Astrocyte (in vitro differentiated cells and primary cell): ENCODE results near the gene BICDL1. TPM values are rescaled to one million over a fixed set of nuclear protein-coding genes. Genes with fewer than 3 reads are reported as not detected.

ENCODE experiments used
- DNase-seq: peaks from one replicate; pipeline ENCODE4 v3.0.0-alpha.2; 2010; ENCODE audit warnings: low read depth
- FAIRE-seq: peaks from 2 replicates; lab custom pipeline; 2011; peaks lifted over from hg19 to GRCh38; lab: Jason Lieb, UNC
- H2AFZ ChIP-seq: 2 replicates; pipeline ENCODE4 v1.6.0; 2012; ENCODE audit warnings: low read depth, low read length, inconsistent platforms
- H3K27ac ChIP-seq: 2 replicates; pipeline ENCODE4 v1.5.1; 2011; ENCODE audit warnings: low read depth, low read length, inconsistent platforms
- H3K27me3 ChIP-seq: 2 replicates; pipeline ENCODE4 v1.6.0; 2011; ENCODE audit warnings: low read length, inconsistent platforms; ENCODE audit not compliant: insufficient read depth
- H3K36me3 ChIP-seq: 2 replicates; pipeline ENCODE4 v1.5.1; 2011; ENCODE audit warnings: low read length, inconsistent platforms; ENCODE audit not compliant: insufficient read depth
- H3K4me1 ChIP-seq: 2 replicates; pipeline ENCODE4 v1.5.1; 2011; ENCODE audit warnings: low read length, inconsistent platforms; ENCODE audit not compliant: insufficient read depth
- H3K4me2 ChIP-seq: 2 replicates; pipeline ENCODE4 v1.6.0; 2012; ENCODE audit warnings: low read length, inconsistent platforms
- H3K4me3 ChIP-seq: 2 replicates; pipeline ENCODE4 v1.5.1; 2011; ENCODE audit warnings: low read depth, mild to moderate bottlenecking, low read length, inconsistent platforms; ENCODE audit not compliant: insufficient read depth
- H3K79me2 ChIP-seq: 2 replicates; pipeline ENCODE4 v1.6.0; 2012; ENCODE audit warnings: mild to moderate bottlenecking, low read length, inconsistent platforms; ENCODE audit not compliant: insufficient read depth
- H3K9ac ChIP-seq: 2 replicates; pipeline ENCODE4 v1.6.0; 2012; ENCODE audit warnings: mild to moderate bottlenecking, low read length, inconsistent platforms
- H3K9me3 ChIP-seq: 2 replicates; pipeline ENCODE4 v1.5.1; 2012; ENCODE audit warnings: low read depth, mild to moderate bottlenecking, low read length, inconsistent platforms; ENCODE audit not compliant: insufficient read depth
- H4K20me1 ChIP-seq: 2 replicates; pipeline ENCODE4 v1.6.0; 2012; ENCODE audit warnings: low read length, inconsistent platforms; ENCODE audit not compliant: insufficient read depth
- H3K27ac Mint-ChIP-seq: one replicate; pipeline ENCODE4 v1.8.0; 2021; ENCODE audit warnings: mild to moderate bottlenecking, mixed read lengths; ENCODE audit not compliant: unreplicated experiment
- H3K27me3 Mint-ChIP-seq: one replicate; pipeline ENCODE4 v1.8.0; 2021; ENCODE audit warnings: low read depth, mixed read lengths; ENCODE audit not compliant: unreplicated experiment
- H3K36me3 Mint-ChIP-seq: one replicate; pipeline ENCODE4 v1.8.0; 2021; ENCODE audit warnings: low read depth, mixed read lengths; ENCODE audit not compliant: unreplicated experiment
- H3K4me1 Mint-ChIP-seq: one replicate; pipeline ENCODE4 v1.8.0; 2021; ENCODE audit warnings: low read depth, mixed read lengths; ENCODE audit not compliant: unreplicated experiment
- H3K4me3 Mint-ChIP-seq: one replicate; pipeline ENCODE4 v1.8.0; 2021; ENCODE audit warnings: mild to moderate bottlenecking, moderate library complexity, mixed read lengths; ENCODE audit not compliant: unreplicated experiment
- H3K9me3 Mint-ChIP-seq: one replicate; pipeline ENCODE4 v1.8.0; 2021; ENCODE audit warnings: mild to moderate bottlenecking, mixed read lengths; ENCODE audit not compliant: unreplicated experiment
- EZH2 ChIP-seq: IDR thresholded peaks from 2 replicates; pipeline ENCODE4 v1.6.1; 2012; ENCODE audit warnings: mild to moderate bottlenecking, low read length, inconsistent platforms; ENCODE audit not compliant: insufficient read depth
- total RNA-seq: library from RNA; stranded (reverse); gene quantifications from 2 replicates; pipeline ENCODE4 v1.2.1, GENCODE V29; 2021
- TF ChIP-seq, protein P1 (sequence below): IDR thresholded peaks from 2 replicates; pipeline ENCODE4 v1.5.1; 2011; ENCODE audit warnings: low read depth, mild to moderate bottlenecking, inconsistent platforms, low read length, moderate library complexity; ENCODE audit not compliant: insufficient read depth

The BICDL1 gene
- total RNA-seq, 1 donor from 2014 or later = 8.8 TPM

GRCh38 chr12:120138366-120138765, 149.3 kb downstream of the BICDL1 start:
- H3K4me3 Mint-ChIP-seq = no peak overlapping the region
- H3K36me3 Mint-ChIP-seq = peaks cover 45% of the 10 kb centered on the region
- no peak for DNase-seq
- Histone ChIP-seq H2AFZ (no peak overlapping the region), H3K4me3 (no peak overlapping the region), H3K9me3 (no peaks in the 10 kb centered on the region), H3K4me2 (no peak overlapping the region), H3K79me2 (no peaks in the 10 kb centered on the region), H3K9ac (no peak overlapping the region), H3K4me1 (peaks cover 3% of the 10 kb centered on the region), H3K36me3 (peaks cover 70% of the 10 kb centered on the region), H3K27ac (no peak overlapping the region), H3K27me3 (no peaks in the 10 kb centered on the region), H4K20me1 (peaks cover 53% of the 10 kb centered on the region)
- no peaks in the 10 kb centered on the region for H3K27me3 Mint-ChIP-seq
- FAIRE-seq = no peak
- no peak overlapping the region for H3K27ac Mint-ChIP-seq
- H3K4me1 Mint-ChIP-seq = no peaks in the 10 kb centered on the region
- TF ChIP-seq EZH2 = no peak
- H3K9me3 Mint-ChIP-seq = no peaks in the 10 kb centered on the region

DNA sequence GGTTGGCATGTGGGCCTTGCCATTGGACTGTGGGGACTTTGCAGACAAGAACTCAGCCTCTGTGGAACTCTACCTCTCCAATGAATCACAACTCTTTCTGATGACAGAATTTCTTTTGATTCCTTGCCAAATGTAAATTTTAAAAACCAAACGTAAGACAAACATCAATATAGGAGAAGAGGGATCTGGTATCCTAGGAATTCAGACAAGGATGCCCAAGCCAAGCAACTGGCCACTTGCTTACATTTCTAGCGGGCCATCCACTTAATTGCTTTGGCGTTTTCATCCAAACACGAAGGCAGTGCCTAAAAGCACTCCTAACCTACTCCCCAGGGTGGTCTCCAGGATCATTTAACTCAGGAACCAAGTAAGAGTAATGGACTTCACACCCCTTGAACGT, 150.9 kb downstream of the BICDL1 start:
- Histone ChIP-seq H3K9me3 (no peaks in the 10 kb centered on the region), H3K27ac (peak overlapping the region; percentile 7), H2AFZ (no peak overlapping the region), H3K4me2 (no peak overlapping the region), H3K4me3 (no peak overlapping the region), H3K36me3 (peaks cover 69% of the 10 kb centered on the region), H3K27me3 (no peaks in the 10 kb centered on the region), H3K9ac (no peak overlapping the region), H4K20me1 (peaks cover 51% of the 10 kb centered on the region), H3K4me1 (peaks cover 3% of the 10 kb centered on the region), H3K79me2 (no peaks in the 10 kb centered on the region)
- no peak overlapping the region for H3K4me3 Mint-ChIP-seq
- no peak overlapping the region for H3K27ac Mint-ChIP-seq
- TF ChIP-seq, protein P1, sequence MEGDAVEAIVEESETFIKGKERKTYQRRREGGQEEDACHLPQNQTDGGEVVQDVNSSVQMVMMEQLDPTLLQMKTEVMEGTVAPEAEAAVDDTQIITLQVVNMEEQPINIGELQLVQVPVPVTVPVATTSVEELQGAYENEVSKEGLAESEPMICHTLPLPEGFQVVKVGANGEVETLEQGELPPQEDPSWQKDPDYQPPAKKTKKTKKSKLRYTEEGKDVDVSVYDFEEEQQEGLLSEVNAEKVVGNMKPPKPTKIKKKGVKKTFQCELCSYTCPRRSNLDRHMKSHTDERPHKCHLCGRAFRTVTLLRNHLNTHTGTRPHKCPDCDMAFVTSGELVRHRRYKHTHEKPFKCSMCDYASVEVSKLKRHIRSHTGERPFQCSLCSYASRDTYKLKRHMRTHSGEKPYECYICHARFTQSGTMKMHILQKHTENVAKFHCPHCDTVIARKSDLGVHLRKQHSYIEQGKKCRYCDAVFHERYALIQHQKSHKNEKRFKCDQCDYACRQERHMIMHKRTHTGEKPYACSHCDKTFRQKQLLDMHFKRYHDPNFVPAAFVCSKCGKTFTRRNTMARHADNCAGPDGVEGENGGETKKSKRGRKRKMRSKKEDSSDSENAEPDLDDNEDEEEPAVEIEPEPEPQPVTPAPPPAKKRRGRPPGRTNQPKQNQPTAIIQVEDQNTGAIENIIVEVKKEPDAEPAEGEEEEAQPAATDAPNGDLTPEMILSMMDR = no peak
- TF ChIP-seq EZH2 = no peak
- peaks cover 47% of the 10 kb centered on the region for H3K36me3 Mint-ChIP-seq
- no peaks in the 10 kb centered on the region for H3K27me3 Mint-ChIP-seq
- DNase-seq (peak; percentile 49), FAIRE-seq (no peak)
- H3K9me3 Mint-ChIP-seq = no peaks in the 10 kb centered on the region
- H3K4me1 Mint-ChIP-seq = no peaks in the 10 kb centered on the region

GRCh38 chr12:120140603-120141002, 151.6 kb downstream of the BICDL1 start:
- Histone ChIP-seq H3K27ac (no peak overlapping the region), H3K4me2 (no peak overlapping the region), H3K4me1 (peaks cover 3% of the 10 kb centered on the region), H3K79me2 (no peaks in the 10 kb centered on the region), H3K27me3 (no peaks in the 10 kb centered on the region), H3K9me3 (no peaks in the 10 kb centered on the region), H4K20me1 (peaks cover 55% of the 10 kb centered on the region), H3K36me3 (peaks cover 70% of the 10 kb centered on the region), H3K4me3 (no peak overlapping the region), H3K9ac (no peak overlapping the region), H2AFZ (no peak overlapping the region)
- TF ChIP-seq, protein P1 = no peak
- Mint-ChIP-seq H3K4me3 (no peak overlapping the region), H3K9me3 (no peaks in the 10 kb centered on the region), H3K4me1 (no peaks in the 10 kb centered on the region), H3K36me3 (peaks cover 48% of the 10 kb centered on the region), H3K27me3 (no peaks in the 10 kb centered on the region), H3K27ac (no peak overlapping the region)
- FAIRE-seq (no peak), DNase-seq (no peak)
